OCI-LY7 (cell line): ENCODE measurements around the gene UNG. TPM values are rescaled to one million over a fixed set of nuclear protein-coding genes. Genes with fewer than 3 reads are reported as not detected.

Experiments used
- BruUV-seq: library from RNA; stranded (reverse); fragments of 400-500 nt; replicated peaks from 2 replicates; lab custom pipeline; 2021; lab: Mats Ljungman, UMichigan
- CTCF ChIA-PET: fragments of 300-600 bp; sonication (Branson Sonifier 250); formaldehyde crosslinking; loops from one replicate; lab custom pipeline; 2022; ENCODE audit warnings: antibody characterized with exemption; ENCODE audit not compliant: unreplicated experiment; lab: Charles Lee
- POLR2A ChIA-PET: fragments of 300-600 bp; sonication (Branson Sonifier 250); formaldehyde crosslinking; loops from one replicate; lab custom pipeline; 2022; ENCODE audit warnings: antibody characterized with exemption; lab: Charles Lee
- DNase-seq: peaks from one replicate; pipeline ENCODE4 v3.0.0-alpha.2; 2015; ENCODE audit warnings: low spot score
- H2AFZ ChIP-seq: fragments of 200-600 bp; sonication (generic), shearing (Covaris generic); 2 replicates; pipeline ENCODE4 v1.6.1; 2014; ENCODE audit warnings: mild to moderate bottlenecking, antibody characterized with exemption, low read length, moderate library complexity
- H3K27ac ChIP-seq: fragments of 200-600 bp; sonication (generic); 2 replicates; pipeline ENCODE4 v1.5.1; 2014; ENCODE audit warnings: mixed run types, low read depth, mild to moderate bottlenecking, moderate library complexity, low read length, inconsistent platforms; ENCODE audit not compliant: poor library complexity, severe bottlenecking
- H3K36me3 ChIP-seq: fragments of 200-600 bp; sonication (generic); 2 replicates; pipeline ENCODE4 v1.6.1; 2014; ENCODE audit warnings: mild to moderate bottlenecking, antibody characterized with exemption, low read length, moderate library complexity, mixed read lengths; ENCODE audit not compliant: insufficient read depth
- H3K4me1 ChIP-seq: fragments of 200-600 bp; sonication (generic); 2 replicates; pipeline ENCODE4 v1.5.1; 2014; ENCODE audit warnings: mild to moderate bottlenecking, low read length; ENCODE audit not compliant: insufficient read depth, poor library complexity, severe bottlenecking
- H3K4me2 ChIP-seq: fragments of 200-600 bp; sonication (generic); 2 replicates; pipeline ENCODE4 v1.6.1; 2014; ENCODE audit warnings: mild to moderate bottlenecking, low read length
- H3K4me3 ChIP-seq: fragments of 200-600 bp; sonication (generic); 2 replicates; pipeline ENCODE4 v1.5.1; 2014; ENCODE audit warnings: mild to moderate bottlenecking, low read depth, low read length; ENCODE audit not compliant: poor library complexity, severe bottlenecking
- H3K79me2 ChIP-seq: fragments of 200-600 bp; sonication (generic); 2 replicates; pipeline ENCODE4 v1.6.1; 2016; ENCODE audit warnings: low read depth, mild to moderate bottlenecking, low read length, moderate library complexity, mixed read lengths; ENCODE audit not compliant: insufficient read depth
- H3K9me2 ChIP-seq: fragments of 200-600 bp; sonication (generic); 2 replicates; pipeline ENCODE4 v1.6.1; 2016; ENCODE audit warnings: mild to moderate bottlenecking, low read length, mixed read lengths; ENCODE audit not compliant: insufficient read depth
- H3K9me3 ChIP-seq: fragments of 200-600 bp; sonication (generic); 2 replicates; pipeline ENCODE4 v1.6.1; 2014; ENCODE audit warnings: mild to moderate bottlenecking, mixed run types, low read length, mixed read lengths
- H4K20me1 ChIP-seq: fragments of 200-600 bp; sonication (generic); 2 replicates; pipeline ENCODE4 v1.6.1; 2014; ENCODE audit warnings: mild to moderate bottlenecking, antibody characterized with exemption, low read length, moderate library complexity, mixed read lengths; ENCODE audit not compliant: insufficient read depth
- CTCF ChIP-seq: fragments of 200-600 bp; sonication (generic); conservative IDR thresholded peaks from 2 replicates; pipeline ENCODE4 v1.5.1; 2014; ENCODE audit warnings: mild to moderate bottlenecking, antibody characterized with exemption, low read length, moderate library complexity, mixed read lengths
- EZH2phosphoT487 ChIP-seq: fragments of 200-600 bp; sonication (generic); IDR thresholded peaks from 2 replicates; pipeline ENCODE4 v1.6.1; 2018; ENCODE audit warnings: low read depth, borderline replicate concordance, mild to moderate bottlenecking, mixed run types, antibody characterized with exemption, low read length, moderate library complexity, mixed read lengths
- intact Hi-C: fragments of 100-400 bp; cut with micrococcal nuclease; formaldehyde crosslinking; loops from one replicate; pipeline ENCODE4 v1.10.0; 2022; ENCODE audit not compliant: unreplicated experiment
- total RNA-seq, 2 experiments: library from RNA; depleted of rRNA in 1 of 2; stranded (reverse); fragments of >200 nt in 1 of 2; shearing (Covaris generic) in 1 of 2; gene quantifications; 2 replicates each; pipeline ENCODE4 v1.2.3, GENCODE V29; 2014 to 2022

Gene UNG
- total RNA-seq, 2 experiments from 2014 or later = 60.6 to 84.1 TPM

- Histone ChIP-seq H3K9me2 (no peaks in the 10 kb centered on the region), H2AFZ (no peak overlapping the region), H3K4me2 (no peak overlapping the region), H3K27ac (no peak overlapping the region), H3K4me3 (no peak overlapping the region), H4K20me1 (no peaks in the 10 kb centered on the region), H3K36me3 (peaks cover 37% of the 10 kb centered on the region), H3K79me2 (no peaks in the 10 kb centered on the region), H3K4me1 (peaks cover 7% of the 10 kb centered on the region), H3K9me3 (no peaks in the 10 kb centered on the region)
- DNase-seq = no peak
- BruUV-seq = no TSS peak
- CTCF ChIA-PET = no interaction called here
- POLR2A ChIA-PET = interaction anchor here (1.2 kb wide), 1 partner anchor 12 kb away, joined by 3 read pairs; no protein-coding TSS in a partner anchor
- no peak for TF ChIP-seq EZH2phosphoT487
- no peak for TF ChIP-seq CTCF
- intact Hi-C loops = loop anchor here (5.0 kb wide), 1 partner anchor 274 kb away; no protein-coding TSS in a partner anchor
Observed at GRCh38 chr12:109113661-109114321, 16.4 kb downstream of the UNG start.

DNA sequence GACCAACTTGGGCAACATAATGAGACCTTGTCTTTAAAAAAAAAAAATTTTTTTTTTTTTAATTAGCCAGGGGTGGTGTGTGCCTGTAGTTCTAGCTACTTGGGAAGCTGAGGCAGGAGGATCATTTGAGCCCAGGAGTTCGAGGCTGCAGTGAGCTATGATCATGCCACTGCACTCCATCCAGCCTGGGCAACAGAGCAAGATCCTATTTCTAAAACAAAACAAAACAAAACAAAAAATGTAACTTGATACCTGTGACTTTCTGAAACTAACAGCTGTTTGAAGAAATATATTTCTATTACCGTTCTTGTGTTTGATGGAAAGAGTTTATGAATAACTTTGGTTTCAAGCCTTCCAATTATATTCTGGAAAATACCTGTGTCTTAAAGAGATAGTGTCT, 17.2 kb downstream of the UNG start:
- TF ChIP-seq EZH2phosphoT487 (no peak), CTCF (no peak)
- Histone ChIP-seq H2AFZ (no peak overlapping the region), H3K79me2 (no peaks in the 10 kb centered on the region), H3K27ac (no peak overlapping the region), H3K4me3 (no peak overlapping the region), H4K20me1 (no peaks in the 10 kb centered on the region), H3K4me2 (no peak overlapping the region), H3K9me3 (no peaks in the 10 kb centered on the region), H3K4me1 (peaks cover 7% of the 10 kb centered on the region), H3K36me3 (peaks cover 32% of the 10 kb centered on the region), H3K9me2 (no peaks in the 10 kb centered on the region)
- no TSS peak for BruUV-seq
- intact Hi-C loops = loop anchor here (5.0 kb wide), 1 partner anchor 273 kb away; no protein-coding TSS in a partner anchor
- no peak for DNase-seq
- POLR2A ChIA-PET = interaction anchor here (0.7 to 1.3 kb wide), 4 partner anchors 12 to 897 kb away, joined by 3 to 4 read pairs (median 3); no protein-coding TSS in a partner anchor
- CTCF ChIA-PET = no interaction called here

- Histone ChIP-seq H3K4me1 (peaks cover 9% of the 10 kb centered on the region), H3K9me2 (no peaks in the 10 kb centered on the region), H2AFZ (no peak overlapping the region), H4K20me1 (no peaks in the 10 kb centered on the region), H3K9me3 (no peaks in the 10 kb centered on the region), H3K4me3 (no peak overlapping the region), H3K4me2 (no peak overlapping the region), H3K79me2 (no peaks in the 10 kb centered on the region), H3K36me3 (peaks cover 25% of the 10 kb centered on the region), H3K27ac (no peak overlapping the region)
- DNase-seq = no peak
- POLR2A ChIA-PET = interaction anchor here (1.0 to 1.3 kb wide), 3 partner anchors 11 to 16 kb away, joined by 3 to 4 read pairs (median 4); no protein-coding TSS in a partner anchor
- intact Hi-C loops = no loop called here
- TF ChIP-seq CTCF (no peak), EZH2phosphoT487 (no peak)
- no TSS peak for BruUV-seq
- CTCF ChIA-PET = no interaction called here
Observed at GRCh38 chr12:109115404-109115757, 18.0 kb downstream of the UNG start.
